RPMI8226 (cell line): ENCODE measurements around the gene KIAA0040.
"Not testable (repeated sequence)": the region's sequence is repeated elsewhere in the genome, so short reads cannot be mapped to it uniquely, and the experiment has no call there.

Experiments used
- DNase-seq: peaks from one replicate; pipeline ENCODE4 v3.0.0-alpha.2; 2015

KIAA0040 gene

DNA sequence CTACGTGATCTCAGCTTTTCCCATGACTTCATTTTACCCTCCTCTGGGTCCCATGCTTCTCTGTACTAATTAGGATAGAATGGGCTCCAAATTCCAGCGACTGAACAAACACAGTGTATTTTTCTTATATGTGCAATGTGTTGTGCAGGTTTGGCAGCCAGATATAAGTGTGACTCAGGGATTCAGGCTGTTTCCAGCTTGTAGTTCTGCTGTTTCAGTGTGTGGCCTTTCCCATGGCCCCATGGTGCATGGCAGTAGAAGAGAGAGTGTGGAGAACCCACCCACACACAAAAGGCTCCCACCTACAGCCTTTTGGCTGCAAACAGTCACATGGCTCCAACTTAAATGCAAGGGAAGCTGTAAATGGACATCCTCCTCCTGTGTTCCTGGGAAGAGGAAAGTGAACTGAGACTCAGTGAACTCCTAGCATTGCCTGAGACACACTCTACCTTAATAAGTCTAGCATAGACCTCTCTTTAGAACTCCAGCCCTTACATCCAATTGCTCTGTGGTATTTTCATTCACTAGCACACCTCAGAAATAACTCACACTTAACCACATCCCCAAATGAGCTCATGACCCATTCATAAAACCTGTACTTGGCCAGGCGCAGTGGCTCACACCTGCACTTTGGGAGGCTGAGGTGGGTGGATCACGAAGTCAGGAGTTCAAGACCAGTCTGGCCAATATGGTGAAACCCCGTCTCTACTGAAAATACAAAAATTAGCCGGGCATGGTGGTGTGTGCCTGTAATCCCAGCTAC lies 58.7 kb downstream of the KIAA0040 start:
- DNase-seq, result no peak

DNA sequence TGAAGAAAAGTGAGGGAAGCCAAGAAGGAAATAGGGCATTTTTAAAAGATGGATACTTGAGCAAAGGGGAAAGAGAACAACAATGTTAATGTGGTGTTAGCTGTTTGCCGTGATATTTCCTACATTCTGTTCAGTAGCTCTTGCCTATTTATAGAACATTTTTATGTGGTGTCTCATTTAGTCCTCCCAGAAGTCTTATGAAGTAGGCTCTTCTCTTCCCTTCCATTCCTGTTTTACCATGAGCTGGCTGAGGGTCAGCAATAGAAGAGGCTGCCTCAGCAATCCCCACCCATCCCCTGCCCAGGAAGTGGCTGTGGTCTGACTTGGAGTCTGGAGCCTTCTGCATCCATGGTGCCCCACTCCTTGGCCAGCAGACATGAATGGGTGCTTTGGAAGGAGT lies 60.1 kb downstream of the KIAA0040 start:
- DNase-seq, result no peak

DNA sequence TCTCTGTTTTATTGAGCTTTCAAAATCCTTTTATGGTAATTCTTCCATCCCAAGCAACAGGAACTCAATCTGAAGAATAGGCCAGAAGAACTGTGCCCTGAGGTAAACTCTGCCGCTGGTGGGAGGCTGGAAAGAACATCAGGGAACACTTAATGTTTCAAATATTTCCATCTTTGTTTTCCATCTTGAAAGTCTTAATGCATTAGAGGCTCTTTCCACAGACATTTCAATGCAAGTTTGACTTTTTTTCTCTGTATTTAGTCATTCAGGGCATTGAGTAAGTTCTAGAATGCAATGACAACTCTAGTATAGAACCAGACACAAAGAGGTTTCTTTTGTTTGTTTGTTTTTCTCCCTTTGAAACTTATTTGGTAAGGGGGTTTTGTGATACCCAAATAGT lies 61.5 kb downstream of the KIAA0040 start:
- no peak for DNase-seq

DNA sequence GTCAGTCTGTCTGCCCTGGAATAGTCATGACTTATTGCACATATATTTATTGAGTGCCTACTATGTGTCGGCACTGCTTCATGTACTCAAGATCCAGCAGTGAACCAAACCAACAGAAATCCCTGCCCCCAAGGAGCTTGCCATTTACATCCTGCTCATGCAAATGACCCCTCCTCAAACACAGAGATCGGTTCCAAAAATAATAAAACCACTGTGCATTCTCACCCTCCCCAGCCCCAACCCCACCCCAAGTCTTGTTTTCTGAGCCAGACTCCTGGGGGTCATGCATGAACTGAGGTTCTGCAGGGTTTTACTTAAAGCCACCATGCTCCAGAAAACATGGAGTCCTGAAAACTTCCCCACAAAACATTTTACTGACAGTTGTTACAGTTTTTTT lies 61.9 kb downstream of the KIAA0040 start:
- no peak for DNase-seq

DNA sequence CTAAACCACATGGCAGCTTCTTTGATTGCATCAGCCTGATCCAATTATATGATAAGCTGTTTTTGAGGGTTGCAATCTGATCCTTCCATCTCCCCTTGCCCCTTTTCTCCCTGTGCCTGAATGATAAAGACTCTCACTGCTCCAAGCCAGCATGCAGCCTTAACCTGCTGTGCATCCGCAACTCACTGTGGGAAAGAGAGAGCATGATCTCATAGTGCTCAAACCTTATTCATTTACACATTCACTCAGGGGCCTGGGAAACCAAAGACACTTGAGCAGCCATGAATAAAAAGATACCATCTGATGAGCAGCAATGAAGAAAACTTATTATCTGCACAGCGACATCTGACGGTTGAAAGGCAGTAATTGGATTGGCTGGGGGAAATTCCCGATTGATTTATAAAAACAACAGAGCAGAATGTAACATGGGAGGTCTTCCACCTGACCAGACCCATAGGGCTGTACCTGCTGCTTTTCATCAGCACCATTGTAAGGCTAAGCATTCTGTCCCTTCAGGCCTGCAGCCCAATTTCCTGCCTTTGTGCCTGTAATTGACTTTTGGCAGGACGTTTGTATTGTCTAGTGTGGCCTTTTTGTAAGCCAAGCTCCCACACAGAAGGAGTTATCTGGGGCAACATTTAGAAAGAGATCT lies 62.5 kb downstream of the KIAA0040 start:
- DNase-seq, result no peak

DNA sequence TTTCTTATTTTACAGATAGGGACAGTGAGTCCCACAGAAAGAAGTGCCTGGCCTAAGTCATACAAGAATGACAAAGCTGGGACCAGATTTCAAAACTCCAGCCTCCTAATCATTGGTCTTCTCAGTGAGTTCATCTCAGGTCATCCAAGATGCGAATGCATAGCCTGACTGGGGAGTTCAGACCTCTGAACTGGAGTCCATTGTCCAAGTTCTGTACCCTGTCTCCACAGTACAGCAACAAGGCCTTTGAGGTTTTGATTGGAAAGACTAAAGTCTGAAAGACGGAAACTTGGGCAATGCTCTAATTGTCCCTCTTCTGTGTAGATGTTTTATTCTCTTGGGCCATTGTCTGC lies 63.0 kb downstream of the KIAA0040 start:
- no peak for DNase-seq

DNA sequence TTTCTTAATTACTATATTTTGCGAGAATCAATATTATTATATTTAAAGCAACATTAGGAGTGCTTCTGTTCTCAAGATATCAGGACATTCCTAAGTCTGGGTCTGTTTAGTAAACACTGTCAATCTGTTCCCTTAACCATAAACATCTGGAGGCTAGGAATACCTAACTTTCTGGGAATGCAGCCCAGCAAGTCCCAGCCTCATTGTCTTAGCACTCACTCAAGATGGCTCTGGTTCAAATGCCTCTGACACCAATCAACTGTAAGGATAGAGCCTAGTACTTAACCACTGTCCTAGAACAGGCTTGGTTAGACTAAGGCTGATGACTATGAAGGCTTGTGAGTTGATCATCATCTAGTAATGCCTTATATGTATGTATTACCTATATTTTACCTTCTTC lies 63.4 kb downstream of the KIAA0040 start:
- no peak for DNase-seq

DNA sequence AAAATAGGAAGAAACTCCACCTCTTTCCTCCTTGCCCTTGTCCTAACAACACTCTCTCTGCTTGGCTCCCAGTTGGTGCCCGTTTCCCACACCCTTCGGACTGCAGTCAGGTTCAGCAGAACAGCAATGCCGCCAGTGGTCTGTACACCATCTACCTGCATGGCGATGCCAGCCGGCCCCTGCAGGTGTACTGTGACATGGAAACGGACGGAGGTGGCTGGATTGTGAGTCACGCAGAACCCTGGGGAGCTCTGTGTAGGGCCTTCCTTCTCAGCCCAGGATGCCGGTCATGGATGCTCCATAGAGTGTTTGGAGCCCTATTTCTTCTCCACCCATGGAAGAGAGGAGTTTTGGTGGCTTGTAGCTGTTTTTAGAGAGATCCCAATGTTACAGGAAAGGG lies 64.1 kb downstream of the KIAA0040 start:
- no peak for DNase-seq

DNA sequence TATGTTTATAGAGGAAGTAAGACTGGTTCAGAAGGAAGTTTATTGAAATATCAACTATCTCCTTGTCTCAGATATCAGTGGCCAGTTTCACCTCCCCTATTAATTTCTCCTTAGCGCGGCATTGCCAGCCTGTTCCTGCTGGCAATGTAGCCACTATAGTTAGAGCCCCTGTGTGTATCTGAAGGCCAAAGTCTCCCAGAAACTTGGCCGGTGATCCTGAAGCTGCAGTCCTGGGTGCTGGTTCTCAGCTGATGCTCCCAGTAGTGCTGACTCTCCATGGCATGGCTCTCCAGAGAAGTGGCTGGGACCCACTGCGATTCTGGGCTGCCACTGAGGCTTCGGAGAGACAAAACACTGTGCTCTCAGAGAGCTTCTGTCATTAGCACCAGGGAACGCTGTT lies 65.0 kb downstream of the KIAA0040 start:
- DNase-seq, result no peak

DNA sequence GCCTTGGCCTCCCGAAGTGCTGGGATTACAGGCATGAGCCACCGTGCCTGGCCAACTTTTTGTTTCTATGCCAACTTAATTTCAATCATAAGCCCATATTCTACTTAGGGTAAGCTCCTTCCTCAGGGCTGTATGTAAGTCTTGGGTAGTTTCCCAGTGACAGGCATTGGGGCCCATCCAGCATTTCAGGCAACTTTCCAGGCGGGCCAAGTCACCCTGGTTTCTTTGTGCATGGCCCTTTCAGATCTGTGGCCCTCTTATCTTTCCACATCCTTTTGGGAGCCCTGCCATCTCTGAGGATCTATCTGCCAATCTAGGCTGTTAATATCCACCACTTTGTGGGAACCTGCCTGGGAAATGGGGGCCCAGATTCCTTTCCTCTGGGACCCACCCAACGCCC lies 66.2 kb downstream of the KIAA0040 start:
- peak; percentile 0 for DNase-seq

DNA sequence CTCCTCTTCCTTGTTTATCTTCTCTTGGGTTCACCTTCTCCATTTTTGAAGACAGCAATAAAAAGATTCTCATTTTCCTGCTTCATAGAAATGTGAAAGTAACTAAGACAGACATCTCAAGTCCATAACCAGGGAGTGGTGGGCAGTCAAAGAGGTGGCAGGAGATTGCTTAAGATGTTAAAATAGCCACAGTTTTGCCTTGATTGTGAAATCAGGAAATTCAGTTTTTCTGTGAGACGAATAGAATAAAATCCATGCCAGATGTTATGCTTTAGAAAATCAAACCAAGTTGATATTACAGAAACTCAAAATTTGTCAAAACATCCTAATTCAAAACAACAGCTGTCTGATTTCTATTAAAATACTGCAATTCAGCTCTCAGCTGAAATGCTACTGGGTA lies 67.7 kb downstream of the KIAA0040 start:
- peak; percentile 1 for DNase-seq

DNA sequence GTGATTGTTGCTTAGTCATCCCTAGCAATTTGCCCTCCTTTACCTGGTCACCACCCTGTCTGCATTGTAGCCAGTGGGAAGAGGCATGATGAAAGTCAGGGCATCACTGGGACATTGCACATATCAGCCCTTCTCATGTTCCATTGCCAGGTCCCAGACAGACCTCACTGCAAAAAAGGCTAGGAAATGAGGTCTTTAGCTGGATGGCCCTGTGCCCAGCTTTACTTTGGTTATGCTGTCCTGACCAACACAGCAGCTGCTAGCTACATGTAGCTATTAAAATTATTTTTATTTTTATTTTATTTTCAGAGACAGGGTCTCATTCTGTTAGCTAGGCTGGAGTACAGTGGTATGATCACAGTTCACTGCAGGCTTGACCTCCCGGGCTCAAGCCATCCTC lies 72.1 kb downstream of the KIAA0040 start:
- DNase-seq, result no peak

DNA sequence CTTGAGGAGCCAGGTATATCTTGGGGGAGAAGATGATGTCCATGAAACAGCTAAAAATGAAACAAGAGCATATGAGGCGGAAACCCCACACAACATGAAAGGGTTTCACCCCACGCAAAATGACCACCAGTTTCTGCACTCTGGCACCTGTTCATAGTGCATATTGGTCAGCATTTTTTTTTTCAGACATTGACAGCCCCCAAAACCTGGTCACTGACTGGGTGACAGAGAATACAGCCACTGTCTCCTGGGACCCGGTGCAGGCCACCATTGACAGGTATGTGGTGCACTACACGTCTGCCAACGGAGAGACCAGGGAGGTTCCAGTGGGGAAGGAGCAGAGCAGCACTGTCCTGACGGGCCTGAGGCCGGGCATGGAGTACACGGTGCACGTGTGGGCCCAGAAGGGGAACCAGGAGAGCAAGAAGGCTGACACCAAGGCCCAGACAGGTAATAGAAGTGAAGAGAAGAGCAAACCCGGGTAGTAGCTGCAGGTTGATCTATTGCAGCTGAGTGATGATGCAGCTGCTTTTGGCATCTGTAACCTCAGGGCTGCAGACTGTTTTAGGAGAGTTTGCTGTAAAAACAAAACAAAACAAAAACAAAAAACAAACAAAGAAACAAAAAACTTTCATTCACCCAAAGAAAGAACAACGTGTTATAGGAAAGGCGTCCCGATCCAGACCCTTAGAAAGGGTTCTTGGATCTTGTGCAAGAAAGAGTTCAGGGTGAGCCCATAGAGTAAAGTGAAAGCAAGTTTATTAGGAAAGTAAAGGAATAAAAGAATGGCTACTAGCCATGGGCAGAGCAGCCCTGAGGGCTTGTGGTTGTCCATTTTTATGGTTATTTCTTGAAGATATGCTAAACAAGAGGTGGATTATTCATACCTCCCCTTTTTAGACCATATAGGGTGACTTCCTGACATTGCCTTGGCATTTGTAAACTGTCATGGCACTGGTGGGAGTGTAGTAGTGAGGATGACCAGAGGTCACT lies 73.9 kb downstream of the KIAA0040 start:
- DNase-seq, result no peak

DNA sequence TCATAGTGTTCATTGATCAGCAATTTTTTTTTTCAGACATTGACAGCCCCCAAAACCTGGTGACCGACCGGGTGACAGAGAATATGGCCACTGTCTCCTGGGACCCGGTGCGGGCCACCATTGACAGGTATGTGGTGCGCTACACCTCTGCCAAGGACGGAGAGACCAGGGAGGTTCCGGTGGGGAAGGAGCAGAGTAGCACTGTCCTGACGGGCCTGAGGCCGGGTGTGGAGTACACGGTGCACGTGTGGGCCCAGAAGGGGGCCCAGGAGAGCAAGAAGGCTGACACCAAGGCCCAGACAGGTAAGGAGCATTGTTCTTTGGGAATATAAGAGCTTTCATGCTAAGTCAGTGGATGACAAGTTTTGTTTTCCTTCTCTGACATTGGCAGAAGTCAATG lies 75.7 kb downstream of the KIAA0040 start:
- DNase-seq, result no peak

DNA sequence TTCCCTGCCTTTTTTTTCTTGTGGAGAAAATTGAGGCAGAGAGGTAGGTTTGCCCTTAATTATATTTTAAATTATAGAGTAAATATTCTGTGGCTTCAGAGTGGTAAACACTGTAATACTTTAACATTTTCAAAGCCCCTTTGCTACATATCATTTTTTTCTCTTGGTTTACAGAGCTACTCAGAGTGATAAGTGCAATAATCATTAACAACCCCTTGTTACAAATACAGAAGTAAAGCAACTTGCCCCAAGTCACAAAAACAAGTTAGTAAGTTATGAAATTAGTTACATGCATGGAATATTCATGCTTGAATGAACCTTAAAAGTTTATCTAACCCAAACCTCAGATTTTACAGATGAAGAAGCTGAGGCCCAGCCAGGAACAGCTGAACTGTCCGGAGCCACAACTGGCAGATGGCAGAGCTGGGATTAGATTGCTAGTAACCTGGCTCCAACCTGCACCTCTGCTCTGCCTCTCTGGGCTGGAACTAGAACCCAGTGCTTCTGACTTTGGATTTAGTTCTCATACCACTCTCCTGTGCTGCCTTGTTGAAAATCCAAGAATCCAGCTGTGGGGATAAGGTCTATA lies 76.3 kb downstream of the KIAA0040 start:
- DNase-seq, result no peak

DNA sequence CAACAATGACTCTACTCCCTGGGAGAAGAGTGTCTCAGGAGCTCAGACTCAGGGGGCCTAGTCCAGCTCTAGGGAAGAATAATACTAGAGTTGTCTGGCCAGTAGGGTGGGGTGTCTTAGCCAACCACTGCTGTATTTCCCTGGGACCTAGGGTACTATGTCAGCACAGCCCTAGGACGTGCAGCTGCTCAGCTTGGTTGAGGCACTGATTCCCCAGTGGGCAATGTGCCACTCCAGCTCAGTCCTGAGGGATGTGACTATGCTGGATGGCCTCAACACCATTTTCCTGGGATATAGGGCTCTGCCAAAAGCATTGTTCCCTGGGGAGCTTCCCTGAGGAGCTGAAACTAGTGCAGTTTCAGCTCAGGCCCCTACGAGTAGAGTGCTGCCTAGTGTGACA lies 77.6 kb downstream of the KIAA0040 start:
- no peak for DNase-seq

DNA sequence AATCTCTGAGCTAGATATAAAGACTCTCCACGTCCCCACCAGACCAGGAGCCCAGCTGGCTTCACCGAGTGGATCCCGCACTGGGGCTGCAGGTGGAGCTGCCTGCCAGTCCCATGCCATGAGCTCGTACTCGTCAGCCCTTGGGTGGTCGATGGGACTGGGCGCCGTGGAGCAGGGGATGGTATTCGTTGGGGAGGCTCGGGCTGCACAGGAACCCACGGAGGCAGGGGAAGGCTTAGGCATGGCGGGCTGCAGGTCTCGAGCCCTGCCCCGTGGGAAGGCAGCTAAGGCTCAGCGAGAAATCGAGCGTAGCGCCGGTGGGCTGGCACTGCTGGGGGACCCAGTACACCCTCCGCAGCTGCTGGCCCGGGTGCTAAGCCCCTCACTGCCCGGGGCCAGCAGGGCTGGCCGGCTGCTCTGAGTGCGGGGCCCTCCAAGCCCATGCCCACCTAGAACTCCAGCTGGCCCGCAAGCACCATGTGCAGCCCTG lies 84.2 kb downstream of the KIAA0040 start:
- DNase-seq, result not testable (repeated sequence)
